NB4 (cell line): ENCODE measurements around the gene UMOD.

ENCODE experiments used
- DNase-seq: peaks from one replicate; pipeline ENCODE4 v3.0.0; 2010; ENCODE audit warnings: low read depth
- H3K4me3 ChIP-seq: one replicate; pipeline ENCODE4 v1.5.1; 2011; ENCODE audit warnings: mild to moderate bottlenecking, low read depth, low read length, moderate library complexity
- MAX ChIP-seq: IDR thresholded peaks from 2 replicates; pipeline ENCODE4 v1.6.1; 2011; ENCODE audit warnings: low read depth, low read length
- MYC ChIP-seq: IDR thresholded peaks from 2 replicates; pipeline ENCODE4 v1.6.1; 2011; ENCODE audit warnings: low read depth, low read length
- POLR2A ChIP-seq: IDR thresholded peaks from 2 replicates; pipeline ENCODE4 v1.6.1; 2011; ENCODE audit warnings: mild to moderate bottlenecking; ENCODE audit not compliant: insufficient read length; ENCODE audit errors: extremely low read depth
- TF ChIP-seq, protein P1 (sequence below): IDR thresholded peaks from one replicate; pipeline ENCODE4 v1.5.1; 2012; ENCODE audit warnings: low read depth, low read length

UMOD gene

GRCh38 chr16:20344611-20345010, 7.9 kb downstream of the UMOD start:
- no peak for DNase-seq
- TF ChIP-seq MYC (no peak), MAX (no peak), POLR2A (no peak)
- TF ChIP-seq, protein P1, sequence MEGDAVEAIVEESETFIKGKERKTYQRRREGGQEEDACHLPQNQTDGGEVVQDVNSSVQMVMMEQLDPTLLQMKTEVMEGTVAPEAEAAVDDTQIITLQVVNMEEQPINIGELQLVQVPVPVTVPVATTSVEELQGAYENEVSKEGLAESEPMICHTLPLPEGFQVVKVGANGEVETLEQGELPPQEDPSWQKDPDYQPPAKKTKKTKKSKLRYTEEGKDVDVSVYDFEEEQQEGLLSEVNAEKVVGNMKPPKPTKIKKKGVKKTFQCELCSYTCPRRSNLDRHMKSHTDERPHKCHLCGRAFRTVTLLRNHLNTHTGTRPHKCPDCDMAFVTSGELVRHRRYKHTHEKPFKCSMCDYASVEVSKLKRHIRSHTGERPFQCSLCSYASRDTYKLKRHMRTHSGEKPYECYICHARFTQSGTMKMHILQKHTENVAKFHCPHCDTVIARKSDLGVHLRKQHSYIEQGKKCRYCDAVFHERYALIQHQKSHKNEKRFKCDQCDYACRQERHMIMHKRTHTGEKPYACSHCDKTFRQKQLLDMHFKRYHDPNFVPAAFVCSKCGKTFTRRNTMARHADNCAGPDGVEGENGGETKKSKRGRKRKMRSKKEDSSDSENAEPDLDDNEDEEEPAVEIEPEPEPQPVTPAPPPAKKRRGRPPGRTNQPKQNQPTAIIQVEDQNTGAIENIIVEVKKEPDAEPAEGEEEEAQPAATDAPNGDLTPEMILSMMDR, result no peak
- no peak overlapping the region for H3K4me3 ChIP-seq

DNA sequence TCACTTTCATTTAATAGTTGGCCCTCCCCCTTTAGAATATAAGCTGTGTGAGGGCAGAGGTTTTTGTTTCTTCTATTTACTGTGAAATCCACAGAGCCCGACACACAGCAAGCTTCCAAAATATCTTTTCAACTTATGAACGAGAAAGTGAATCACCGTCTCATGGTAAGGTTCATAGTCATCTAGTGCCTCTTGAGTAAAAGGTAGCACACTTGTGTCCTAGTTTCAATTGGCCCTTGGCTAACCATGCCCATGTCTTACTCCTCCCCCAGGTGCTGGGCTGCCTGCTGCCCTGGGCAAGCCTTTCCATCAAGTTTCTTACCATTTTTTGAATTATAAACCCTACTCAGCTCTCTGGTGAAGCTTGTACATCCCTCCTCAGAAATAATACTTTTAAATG, 12.8 kb downstream of the UMOD start:
- TF ChIP-seq MAX, result no peak
- TF ChIP-seq MYC, result no peak
- TF ChIP-seq, protein P1, result no peak
- no peak for TF ChIP-seq POLR2A
- H3K4me3 ChIP-seq, result no peak overlapping the region
- no peak for DNase-seq

- TF ChIP-seq MYC, result no peak
- no peak for TF ChIP-seq MAX
- TF ChIP-seq POLR2A, result no peak
- no peak overlapping the region for H3K4me3 ChIP-seq
- no peak for DNase-seq
Observed at GRCh38 chr16:20336955-20337354, 15.6 kb downstream of the UMOD start.

GRCh38 chr16:20334396-20334795, 18.1 kb downstream of the UMOD start:
- TF ChIP-seq MAX (no peak), POLR2A (no peak), MYC (no peak)
- TF ChIP-seq, protein P1, result no peak
- no peak overlapping the region for H3K4me3 ChIP-seq
- no peak for DNase-seq

DNA sequence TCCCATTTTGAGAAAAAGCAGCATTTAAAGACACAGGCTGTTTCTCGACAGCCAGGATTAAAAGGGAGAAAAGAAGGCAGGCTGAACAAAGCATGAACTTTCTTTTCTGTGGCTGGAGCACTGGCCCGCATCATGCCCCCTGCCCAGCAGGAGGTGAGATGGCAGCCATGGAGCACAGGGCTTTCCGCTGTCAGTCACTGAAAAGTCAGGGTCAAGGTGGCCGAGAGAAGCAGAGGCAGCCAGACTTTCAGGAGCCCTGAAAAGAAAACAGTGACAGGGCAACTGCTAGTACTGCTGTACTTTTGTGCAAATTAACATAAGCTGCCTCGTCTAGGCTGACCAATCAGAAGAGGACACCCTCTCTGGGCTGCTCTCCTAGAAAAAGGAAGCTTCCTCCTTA, 19.4 kb downstream of the UMOD start:
- TF ChIP-seq MYC (no peak), MAX (no peak), POLR2A (no peak)
- TF ChIP-seq, protein P1, result no peak
- no peak overlapping the region for H3K4me3 ChIP-seq
- no peak for DNase-seq

DNA sequence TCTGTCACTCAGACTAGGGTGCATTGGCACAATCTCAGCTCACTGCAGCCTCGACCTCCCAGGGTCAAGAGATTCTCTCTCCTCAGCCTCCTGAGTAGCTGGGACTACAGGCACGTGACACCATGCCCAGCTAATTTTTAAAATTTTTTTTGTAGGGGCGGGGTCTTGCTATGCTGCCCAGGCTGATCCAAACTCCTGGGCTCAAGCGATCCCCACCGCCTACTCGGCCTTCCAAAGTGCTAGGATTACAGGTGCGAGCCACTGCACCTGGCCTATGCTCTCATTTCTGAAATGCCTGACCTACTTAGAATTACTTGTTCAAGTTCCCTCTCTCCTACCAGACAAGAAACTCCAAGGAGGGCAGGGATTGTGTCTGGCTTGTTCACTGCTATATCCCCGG, 20.1 kb downstream of the UMOD start:
- TF ChIP-seq POLR2A (no peak), MAX (no peak), MYC (no peak)
- TF ChIP-seq, protein P1, result no peak
- DNase-seq, result no peak
- no peak overlapping the region for H3K4me3 ChIP-seq
